ENCODE results near the gene ARVCF. TPM values are rescaled to one million over a fixed set of nuclear protein-coding genes. Genes with fewer than 3 reads are reported as not detected.
A peak's percentile ranks its signal among the peaks of the same experiment; 100 is the strongest.

ARVCF gene
- total and polyA plus RNA-seq, 8 donors, result 18.2 to 40.3 (median 24.4) TPM

GRCh38 chr22:20060700-20061480 is 44.3 kb upstream of the ARVCF start:
- Histone ChIP-seq H3K4me1 (peaks cover 0 to 8% of the 10 kb centered on the region in 2 donors), H3K27me3 (no peaks in the 10 kb centered on the region), H3K36me3 (peaks cover 0 to 92% of the 10 kb centered on the region in 2 donors), H3K9me3 (no peaks in the 10 kb centered on the region), H3K27ac (no peak overlapping the region), H3K4me3 (no peak overlapping the region)
- ATAC-seq (no peak), DNase-seq (peak in 1 of 4 donors; percentile 53)
- no peak for TF ChIP-seq CTCF (IDR thresholded peaks at IDR 0.05)
- intact Hi-C loops (cut with DNase I), result no loop called here

GRCh38 chr22:20058989-20059770 is 42.6 kb upstream of the ARVCF start:
- no peaks in the 10 kb centered on the region for H3K9me3 ChIP-seq
- no peaks in the 10 kb centered on the region for H3K27me3 ChIP-seq
- DNase-seq (no peak), ATAC-seq (no peak)
- TF ChIP-seq CTCF (IDR thresholded peaks at IDR 0.05), result no peak
- H3K36me3 ChIP-seq, result peaks cover 0 to 93% of the 10 kb centered on the region in 2 donors
- no peak overlapping the region for H3K27ac ChIP-seq
- intact Hi-C loops (cut with DNase I), result no loop called here
- H3K4me1 ChIP-seq, result peaks cover 0 to 8% of the 10 kb centered on the region in 2 donors
- H3K4me3 ChIP-seq, result no peak overlapping the region

GRCh38 chr22:20057596-20058268 is 41.1 kb upstream of the ARVCF start:
- ATAC-seq, result no peak
- TF ChIP-seq CTCF (IDR thresholded peaks at IDR 0.05), result no peak
- Histone ChIP-seq H3K4me3 (no peak overlapping the region), H3K4me1 (peaks cover 0 to 8% of the 10 kb centered on the region in 2 donors), H3K27ac (no peak overlapping the region), H3K9me3 (no peaks in the 10 kb centered on the region), H3K36me3 (peaks cover 3 to 93% of the 10 kb centered on the region in 2 donors), H3K27me3 (no peaks in the 10 kb centered on the region)
- intact Hi-C loops (cut with DNase I), result no loop called here
- DNase-seq, result no peak

GRCh38 chr22:20056696-20057386 is 40.2 kb upstream of the ARVCF start:
- TF ChIP-seq CTCF (IDR thresholded peaks at IDR 0.05), result no peak
- peak in 1 of 4 donors; percentile 55 for DNase-seq
- no peaks in the 10 kb centered on the region for H3K9me3 ChIP-seq
- ATAC-seq, result no peak
- H3K27ac ChIP-seq, result no peak overlapping the region
- H3K4me3 ChIP-seq, result no peak overlapping the region
- intact Hi-C loops (cut with DNase I), result no loop called here
- no peaks in the 10 kb centered on the region for H3K27me3 ChIP-seq
- peaks cover 0 to 7% of the 10 kb centered on the region in 2 donors for H3K4me1 ChIP-seq
- H3K36me3 ChIP-seq, result peaks cover 3 to 93% of the 10 kb centered on the region in 2 donors
